H1 (cell line): ENCODE results near the gene ADCY9. TPM values are rescaled to one million over a fixed set of nuclear protein-coding genes. Genes with fewer than 3 reads are reported as not detected.

Experiments used
- ATF3 ChIP-seq: IDR thresholded peaks from 2 replicates; pipeline ENCODE4 v1.6.1; 2011; ENCODE audit warnings: low read depth, mild to moderate bottlenecking, low read length; ENCODE audit not compliant: insufficient read depth
- BCL11A ChIP-seq, 2 experiments: IDR thresholded peaks; one replicate each; pipeline ENCODE4 v1.6.1; 2011; ENCODE audit warnings: low read depth in 2 of 2, low read length in 2 of 2, mild to moderate bottlenecking in 2 of 2
- CTCF ChIP-seq, 3 experiments: IDR thresholded peaks; 1 replicate in 2 of 3; 2 replicates in 1 of 3; pipeline versions ENCODE4 v1.5.1 to v1.6.1; 2011; ENCODE audit warnings: low read length in 3 of 3, mild to moderate bottlenecking in 3 of 3, inconsistent platforms in 2 of 3, low read depth in 1 of 3, moderate library complexity in 1 of 3; ENCODE audit not compliant: insufficient read depth in 1 of 3; ENCODE audit errors: control extremely low read depth in 1 of 3
- EP300 ChIP-seq, 2 experiments: IDR thresholded peaks; 1 replicate in 1 of 2; 2 replicates in 1 of 2; pipeline ENCODE4 v1.6.1; 2011 to 2012; ENCODE audit warnings: low read depth in 2 of 2, low read length in 2 of 2, mild to moderate bottlenecking in 2 of 2, borderline replicate concordance in 1 of 2, inconsistent platforms in 1 of 2, moderate library complexity in 1 of 2
- KDM1A ChIP-seq: fragments of 200-600, 300-600 bp; sonication (generic); IDR thresholded peaks from 2 replicates; pipeline ENCODE4 v1.7.1; 2016; ENCODE audit warnings: mild to moderate bottlenecking, low read length, borderline replicate concordance
- KDM4A ChIP-seq: IDR thresholded peaks from one replicate; pipeline ENCODE4 v1.7.1; 2012; ENCODE audit warnings: low read depth, mild to moderate bottlenecking, moderate library complexity, low read length, inconsistent platforms; ENCODE audit not compliant: severe bottlenecking
- NRF1 ChIP-seq: IDR thresholded peaks from 2 replicates; pipeline ENCODE4 v1.6.1; 2011; ENCODE audit warnings: mild to moderate bottlenecking, low read depth, low read length, improper control_type of control experiment
- RNF2 ChIP-seq: fragments of 200-900, 300-1000 bp; sonication (generic); IDR thresholded peaks from 2 replicates; pipeline ENCODE4 v1.7.1; 2016; ENCODE audit warnings: borderline replicate concordance, low read depth, mild to moderate bottlenecking, antibody characterized with exemption, low read length; ENCODE audit not compliant: poor library complexity, severe bottlenecking; ENCODE audit errors: missing control alignments
- ZNF274 ChIP-seq: IDR thresholded peaks from 2 replicates; pipeline ENCODE4 v1.7.0; 2012; ENCODE audit warnings: low read length, borderline replicate concordance; ENCODE audit errors: extremely low read depth
- polyA plus RNA-seq, 7 experiments: library from polyadenylated mRNA; depleted of rRNA in 3 of 7; stranded (reverse) in 5 of 7; unstranded in 2 of 7; fragments of >200 nt in 5 of 7; fragments of 200-250 nt in 2 of 7; gene quantifications; 1 replicate in 5 of 7; 2 replicates in 1 of 7; 4 replicates in 1 of 7; pipeline versions ENCODE4 v1.2.1 to v1.2.3, GENCODE V29; 2011 to 2013; ENCODE audit warnings: missing spikeins in 2 of 7, mixed read lengths in 2 of 7
- total RNA-seq: library from RNA; stranded (reverse); fragmentation: NEBNext Ultra II Directional; extraction: Animal tissue kit (Norgen Biotek cat#: 25700); gene quantifications from 2 replicates; pipeline ENCODE4 v1.2.1, GENCODE V29; 2021

The ADCY9 gene
- total and polyA plus RNA-seq, 2 of the 8 experiments (the other 6 are each of a cell fraction or from before 2014, with no cell fraction given): 5.4 to 13.1 TPM

GRCh38 chr16:4071686-4072561, 44.3 kb downstream of the ADCY9 start (continued):
- TF ChIP-seq CTCF (IDR thresholded peaks at IDR 0.05; ENCODE audit: control extremely low read depth in 1 of 3, insufficient read depth in 1 of 3, low read depth in 1 of 3, low read length in 3 of 3) (no peak), KDM1A (no peak), NRF1 (no peak), RNF2 (no peak), KDM4A (no peak), ATF3 (no peak), EP300 (IDR thresholded peaks at IDR 0.05; ENCODE audit: borderline replicate concordance in 1 of 2, low read depth in 2 of 2, low read length in 2 of 2) (no peak), ZNF274 (no peak), BCL11A (IDR thresholded peaks at IDR 0.05; ENCODE audit: low read depth in 2 of 2, low read length in 2 of 2) (no peak)
